Endothelial cell of umbilical vein (primary cell): Measurements from ENCODE around the gene OSBPL1A. TPM values are rescaled to one million over a fixed set of nuclear protein-coding genes. Genes with fewer than 3 reads are reported as not detected.

Experiments used
- BruUV-seq: library from RNA; stranded (reverse); fragments of 400-500 nt; replicated peaks from 2 replicates; lab custom pipeline; 2021; lab: Mats Ljungman, UMichigan
- CTCF ChIA-PET: fragments of 300-600, 350-600 bp; sonication (Branson Sonifier 250); formaldehyde crosslinking; loops from one replicate; lab custom pipeline; 2021; ENCODE audit warnings: antibody characterized with exemption, inconsistent platforms; lab: Charles Lee
- POLR2A ChIA-PET: fragments of 300-600, 350-600 bp; sonication (Branson Sonifier 250); formaldehyde crosslinking; loops from one replicate; lab custom pipeline; 2021; ENCODE audit warnings: antibody characterized with exemption, inconsistent platforms; lab: Charles Lee
- DNase-seq: peaks from one replicate; pipeline ENCODE4 v3.0.0-alpha.2; 2011; ENCODE audit warnings: low read depth, low spot score
- FAIRE-seq: peaks from 2 replicates; lab custom pipeline; 2011; peaks lifted over from hg19 to GRCh38; lab: Jason Lieb, UNC
- H2AFZ ChIP-seq: 2 replicates; pipeline ENCODE4 v1.6.0; 2012; ENCODE audit warnings: low read depth, low read length, control low read depth, inconsistent platforms
- H3K27ac ChIP-seq: 2 replicates; pipeline ENCODE4 v1.5.1; 2011; ENCODE audit warnings: low read depth, mild to moderate bottlenecking, control low read depth, low read length, moderate library complexity; ENCODE audit not compliant: insufficient read depth
- H3K27me3 ChIP-seq, 2 experiments: 2 replicates each; pipeline versions ENCODE4 v1.6.0 to v1.6.1; 2011; ENCODE audit warnings: low read length in 2 of 2, mixed read lengths in 1 of 2; ENCODE audit not compliant: control insufficient read depth in 2 of 2, insufficient read depth in 2 of 2
- H3K36me3 ChIP-seq, 2 experiments: 2 replicates in 1 of 2; 3 replicates in 1 of 2; pipeline ENCODE4 v1.5.1; 2011; ENCODE audit warnings: low read length in 2 of 2, mild to moderate bottlenecking in 1 of 2, moderate library complexity in 1 of 2; ENCODE audit not compliant: control insufficient read depth in 2 of 2, insufficient read depth in 2 of 2; ENCODE audit errors: extremely low read depth in 1 of 2
- H3K4me1 ChIP-seq: 3 replicates; pipeline ENCODE4 v1.5.1; 2011; ENCODE audit warnings: mild to moderate bottlenecking, low read length; ENCODE audit not compliant: control insufficient read depth, insufficient read depth; ENCODE audit errors: extremely low read depth
- H3K4me2 ChIP-seq: 2 replicates; pipeline ENCODE4 v1.6.1; 2011; ENCODE audit warnings: low read length, control low read depth, mixed read lengths; ENCODE audit not compliant: insufficient read depth
- H3K4me3 ChIP-seq, 3 experiments: fragments of 200-600 bp in 1 of 3; sonication (generic), shearing (Covaris generic) in 1 of 3; replicated peaks in 1 of 3; 2 replicates each; pipeline ENCODE4 v1.5.1; 2011 to 2016; ENCODE audit warnings: control low read depth in 3 of 3, low read length in 3 of 3, mild to moderate bottlenecking in 2 of 3, inconsistent platforms in 1 of 3, low read depth in 1 of 3, moderate library complexity in 1 of 3; ENCODE audit not compliant: insufficient read depth in 1 of 3
- H3K79me2 ChIP-seq: 2 replicates; pipeline ENCODE4 v1.6.0; 2012; ENCODE audit warnings: low read length, inconsistent platforms; ENCODE audit not compliant: control insufficient read depth, insufficient read depth
- H3K9ac ChIP-seq: replicated peaks from 2 replicates; pipeline ENCODE3; 2011; ENCODE audit warnings: low read length, control low read depth; ENCODE audit not compliant: insufficient read depth; ENCODE audit errors: extremely low read depth
- H3K9me1 ChIP-seq: replicated peaks from 3 replicates; pipeline ENCODE4 v1.6.0; 2011; ENCODE audit warnings: mild to moderate bottlenecking, low read length; ENCODE audit not compliant: control insufficient read depth, insufficient read depth; ENCODE audit errors: extremely low read depth
- H3K9me3 ChIP-seq: replicated peaks from 2 replicates; pipeline ENCODE4 v1.5.1; 2012; ENCODE audit warnings: low read length, inconsistent platforms; ENCODE audit not compliant: control insufficient read depth, insufficient read depth
- H4K20me1 ChIP-seq: replicated peaks from 2 replicates; pipeline ENCODE3; 2011; ENCODE audit warnings: mild to moderate bottlenecking, low read length; ENCODE audit not compliant: control insufficient read depth, insufficient read depth; ENCODE audit errors: extremely low read depth
- EZH2 ChIP-seq: IDR thresholded peaks from 2 replicates; pipeline ENCODE4 v1.6.1; 2012; ENCODE audit warnings: borderline replicate concordance, low read depth, mild to moderate bottlenecking, moderate library complexity, low read length, inconsistent platforms; ENCODE audit not compliant: severe bottlenecking
- FOS ChIP-seq: IDR thresholded peaks from 2 replicates; pipeline ENCODE4 v1.6.1; 2011; ENCODE audit warnings: mild to moderate bottlenecking, low read length, moderate library complexity, borderline replicate concordance; ENCODE audit not compliant: insufficient read depth
- GATA2 ChIP-seq: IDR thresholded peaks from 2 replicates; pipeline ENCODE4 v1.7.0; 2011; ENCODE audit warnings: low read depth, mild to moderate bottlenecking, moderate library complexity, mixed read lengths, low read length; ENCODE audit not compliant: insufficient read length, insufficient read depth
- JUN ChIP-seq: IDR thresholded peaks from 2 replicates; pipeline ENCODE4 v1.6.1; 2011; ENCODE audit warnings: borderline replicate concordance, low read depth; ENCODE audit not compliant: insufficient read length, insufficient read depth
- MYC ChIP-seq: IDR thresholded peaks from one replicate; pipeline ENCODE4 v1.6.1; 2011; ENCODE audit warnings: mild to moderate bottlenecking, low read depth, low read length
- POLR2A ChIP-seq: IDR thresholded peaks from 2 replicates; pipeline ENCODE4 v1.6.1; 2012; ENCODE audit warnings: low read depth, mild to moderate bottlenecking, control low read depth, low read length
- POLR2AphosphoS5 ChIP-seq: IDR thresholded peaks from 2 replicates; pipeline ENCODE4 v1.6.1; 2012; ENCODE audit warnings: low read depth, mild to moderate bottlenecking, control low read depth, low read length, moderate library complexity; ENCODE audit not compliant: insufficient read depth
- dilution Hi-C: fragments of 300-500 bp; cut with MboI; formaldehyde crosslinking; loops from one replicate; pipeline ENCODE4 v1.15.0; 2019; ENCODE audit warnings: low sequenced_read_pairs; ENCODE audit not compliant: extremely low pct_ligation_motif_present
- intact Hi-C: fragments of 100-400 bp; cut with micrococcal nuclease; formaldehyde crosslinking; loops from one replicate; pipeline ENCODE4 v1.10.0; 2022
- polyA plus RNA-seq, 4 experiments: library from polyadenylated mRNA; depleted of rRNA in 3 of 4; stranded (reverse) in 3 of 4; unstranded in 1 of 4; fragments of >200 nt; gene quantifications; 2 replicates each; pipeline versions ENCODE4 v1.2.1 to v1.2.3, GENCODE V29; 2011 to 2012; ENCODE audit warnings: missing spikeins in 1 of 4
- total RNA-seq: library from RNA; stranded (reverse); gene quantifications from 2 replicates; pipeline ENCODE4 v1.2.3, GENCODE V29; 2021
- TF ChIP-seq, protein P1 (sequence below): IDR thresholded peaks from 2 replicates; pipeline ENCODE4 v1.6.1; 2011; ENCODE audit not compliant: insufficient read depth, insufficient read length
- TF ChIP-seq, protein P2 (sequence below), 2 donors: IDR thresholded peaks; 1 replicate in 1 of 2; 2 replicates in 1 of 2; pipeline ENCODE4 v1.5.1; 2011; ENCODE audit warnings: low read length in 2 of 2, mild to moderate bottlenecking in 2 of 2, moderate library complexity in 2 of 2, control low read depth in 1 of 2, inconsistent platforms in 1 of 2, low read depth in 1 of 2; ENCODE audit not compliant: insufficient read depth in 1 of 2; ENCODE audit errors: extremely low read depth in 1 of 2

OSBPL1A gene
- total and polyA plus RNA-seq, 2 donors (not counting 3 experiments of a cell fraction or from before 2014, with no cell fraction given), result 6.4 to 16.5 TPM

DNA sequence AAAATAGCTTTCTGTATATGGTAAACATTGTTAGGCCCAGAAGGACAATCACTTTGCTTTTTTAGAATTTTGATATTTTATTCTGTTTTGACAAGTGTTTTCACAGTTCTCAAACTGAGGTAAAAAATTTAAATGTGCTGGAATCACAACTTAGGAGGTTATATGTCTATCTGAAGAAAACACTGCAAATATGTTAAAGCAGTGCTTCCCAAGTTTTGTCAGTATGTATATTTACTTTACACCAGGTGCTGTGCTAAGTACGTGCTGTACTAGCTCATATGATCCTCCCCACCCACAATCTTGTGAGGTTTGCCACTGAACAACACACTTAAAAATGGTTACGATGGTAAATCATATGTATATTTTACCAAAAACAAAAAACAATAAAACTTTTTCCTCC is 134.6 kb downstream of the OSBPL1A start:
- H3K4me1 ChIP-seq, result no peaks in the 10 kb centered on the region
- no peaks in the 10 kb centered on the region for H3K36me3 ChIP-seq
- H3K27ac ChIP-seq, result no peak overlapping the region
- no peak for FAIRE-seq
- no peaks in the 10 kb centered on the region for H3K27me3 ChIP-seq
- no peak overlapping the region for H3K9ac ChIP-seq
- H2AFZ ChIP-seq, result no peak overlapping the region
- ChIA-PET CTCF (interaction anchor here (1.8 to 4.9 kb wide), 2 partner anchors 86 to 226 kb away, joined by 4 to 19 read pairs; no protein-coding TSS in a partner anchor), POLR2A (no interaction called here)
- peaks cover 2% of the 10 kb centered on the region for H3K9me1 ChIP-seq
- H3K79me2 ChIP-seq, result no peaks in the 10 kb centered on the region
- no peak overlapping the region for H3K4me3 ChIP-seq
- DNase-seq, result no peak
- intact Hi-C loops, result no loop called here
- no peaks in the 10 kb centered on the region for H4K20me1 ChIP-seq
- H3K4me2 ChIP-seq, result no peak overlapping the region
- BruUV-seq, result no TSS peak
- no peaks in the 10 kb centered on the region for H3K9me3 ChIP-seq
- dilution Hi-C loops, result no loop called here
- TF ChIP-seq, protein P1, sequence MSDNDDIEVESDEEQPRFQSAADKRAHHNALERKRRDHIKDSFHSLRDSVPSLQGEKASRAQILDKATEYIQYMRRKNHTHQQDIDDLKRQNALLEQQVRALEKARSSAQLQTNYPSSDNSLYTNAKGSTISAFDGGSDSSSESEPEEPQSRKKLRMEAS, result no peak
- TF ChIP-seq MYC, result no peak
- TF ChIP-seq EZH2, result no peak
- no peak for TF ChIP-seq GATA2
- no peak for TF ChIP-seq POLR2AphosphoS5
- TF ChIP-seq FOS, result no peak
- TF ChIP-seq JUN, result no peak
- TF ChIP-seq, protein P2, sequence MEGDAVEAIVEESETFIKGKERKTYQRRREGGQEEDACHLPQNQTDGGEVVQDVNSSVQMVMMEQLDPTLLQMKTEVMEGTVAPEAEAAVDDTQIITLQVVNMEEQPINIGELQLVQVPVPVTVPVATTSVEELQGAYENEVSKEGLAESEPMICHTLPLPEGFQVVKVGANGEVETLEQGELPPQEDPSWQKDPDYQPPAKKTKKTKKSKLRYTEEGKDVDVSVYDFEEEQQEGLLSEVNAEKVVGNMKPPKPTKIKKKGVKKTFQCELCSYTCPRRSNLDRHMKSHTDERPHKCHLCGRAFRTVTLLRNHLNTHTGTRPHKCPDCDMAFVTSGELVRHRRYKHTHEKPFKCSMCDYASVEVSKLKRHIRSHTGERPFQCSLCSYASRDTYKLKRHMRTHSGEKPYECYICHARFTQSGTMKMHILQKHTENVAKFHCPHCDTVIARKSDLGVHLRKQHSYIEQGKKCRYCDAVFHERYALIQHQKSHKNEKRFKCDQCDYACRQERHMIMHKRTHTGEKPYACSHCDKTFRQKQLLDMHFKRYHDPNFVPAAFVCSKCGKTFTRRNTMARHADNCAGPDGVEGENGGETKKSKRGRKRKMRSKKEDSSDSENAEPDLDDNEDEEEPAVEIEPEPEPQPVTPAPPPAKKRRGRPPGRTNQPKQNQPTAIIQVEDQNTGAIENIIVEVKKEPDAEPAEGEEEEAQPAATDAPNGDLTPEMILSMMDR (IDR thresholded peaks at IDR 0.05; ENCODE audit: extremely low read depth in 1 of 2, insufficient read depth in 1 of 2, low read depth in 1 of 2, low read length in 2 of 2), result no peak
- TF ChIP-seq POLR2A, result no peak
